ENCODE measurements around the gene SLPI. TPM values are rescaled to one million over a fixed set of nuclear protein-coding genes. Genes with fewer than 3 reads are reported as not detected.

The SLPI gene
- total RNA-seq, 1 donor from 2014 or later: 21.9 TPM

GRCh38 chr20:45229264-45230056 lies 24.9 kb downstream of the SLPI start:
- no peak for DNase-seq
- no peak for ATAC-seq

GRCh38 chr20:45226287-45226686 lies 28.1 kb downstream of the SLPI start:
- DNase-seq: no peak
- ATAC-seq: no peak
- intact Hi-C loops (cut with micrococcal nuclease): no loop called here

More at GRCh38 chr20:45229264-45230056, 24.9 kb downstream of the SLPI start:
- intact Hi-C loops (cut with micrococcal nuclease): no loop called here

- intact Hi-C loops (cut with micrococcal nuclease): no loop called here
- no peak for ATAC-seq
These were observed 31.2 kb downstream of the SLPI start for GRCh38 chr20:45223136-45223535.

GRCh38 chr20:45221076-45221475 lies 33.3 kb downstream of the SLPI start, which contains the start of gene SEMG2:
Gene SEMG2 (plus strand): TSS chr20:45221373. CDS start chr20:45221390, 17 bp downstream.
- intact Hi-C loops (cut with micrococcal nuclease): no loop called here
- no peak for ATAC-seq
- DNase-seq: no peak

More at GRCh38 chr20:45223136-45223535, 31.2 kb downstream of the SLPI start:
- no peak for DNase-seq

GRCh38 chr20:45218636-45219035 lies 35.7 kb downstream of the SLPI start:
- DNase-seq (no peak), ATAC-seq (no peak)
- intact Hi-C loops (cut with micrococcal nuclease): no loop called here

- ATAC-seq (no peak), DNase-seq (no peak)
- intact Hi-C loops (cut with micrococcal nuclease): no loop called here
These were observed 36.2 kb downstream of the SLPI start for GRCh38 chr20:45218124-45218523.

GRCh38 chr20:45212836-45213235 lies 41.5 kb downstream of the SLPI start:
- intact Hi-C loops (cut with micrococcal nuclease): no loop called here
- DNase-seq (no peak), ATAC-seq (no peak)

- ATAC-seq (no peak), DNase-seq (no peak)
- intact Hi-C loops (cut with micrococcal nuclease): no loop called here
These were observed 42.5 kb downstream of the SLPI start for GRCh38 chr20:45211569-45212474.

GRCh38 chr20:45209924-45210323 lies 44.4 kb downstream of the SLPI start:
- intact Hi-C loops (cut with micrococcal nuclease): no loop called here
- ATAC-seq (no peak), DNase-seq (no peak)

GRCh38 chr20:45206725-45207124 lies 47.6 kb downstream of the SLPI start, which contains the start of gene SEMG1:
Gene SEMG1 (plus strand): TSS chr20:45207033. CDS start chr20:45207054, 21 bp downstream.
- intact Hi-C loops (cut with micrococcal nuclease): no loop called here
- ATAC-seq (no peak), DNase-seq (no peak)

Other genes with a start within 250 kb of the SLPI start
- not detected for gene KCNS1, start 153.4 kb downstream of the SLPI start, total RNA-seq
- gene WFDC5, start 139.4 kb downstream of the SLPI start, total RNA-seq: not detected
- gene WFDC12, start 130.1 kb downstream of the SLPI start, total RNA-seq: not detected
- 1.5 TPM for gene PI3, start 79.7 kb downstream of the SLPI start, total RNA-seq
- not detected for gene SEMG1, start 47.5 kb downstream of the SLPI start, total RNA-seq
- gene SEMG2, start 33.2 kb downstream of the SLPI start, total RNA-seq: not detected
- gene RBPJL, start 52.3 kb upstream of the SLPI start, total RNA-seq: not detected
- gene MATN4, start 53.7 kb upstream of the SLPI start, total RNA-seq: not detected
- 76.9 TPM for gene SDC4, start 93.9 kb upstream of the SLPI start, total RNA-seq
- 22.6 TPM for gene SYS1, start 108.6 kb upstream of the SLPI start, total RNA-seq
- 2.1 TPM for gene TP53TG5, start 123.8 kb upstream of the SLPI start, total RNA-seq
- gene DBNDD2, start 153.7 kb upstream of the SLPI start, total RNA-seq: 339 TPM
- 115 TPM for gene PIGT, start 161.6 kb upstream of the SLPI start, total RNA-seq
- gene WFDC2, start 215.2 kb upstream of the SLPI start, total RNA-seq: 1.4 TPM